Measurements from ENCODE around the gene RFX2. TPM values are rescaled to one million over a fixed set of nuclear protein-coding genes. Genes with fewer than 3 reads are reported as not detected.

RFX2 gene
- total and polyA plus RNA-seq, 9 of the 15 experiments (the other 6 are each of a cell fraction or from before 2014, with no cell fraction given) = 3.6 to 18.7 (median 8.7) TPM

DNA sequence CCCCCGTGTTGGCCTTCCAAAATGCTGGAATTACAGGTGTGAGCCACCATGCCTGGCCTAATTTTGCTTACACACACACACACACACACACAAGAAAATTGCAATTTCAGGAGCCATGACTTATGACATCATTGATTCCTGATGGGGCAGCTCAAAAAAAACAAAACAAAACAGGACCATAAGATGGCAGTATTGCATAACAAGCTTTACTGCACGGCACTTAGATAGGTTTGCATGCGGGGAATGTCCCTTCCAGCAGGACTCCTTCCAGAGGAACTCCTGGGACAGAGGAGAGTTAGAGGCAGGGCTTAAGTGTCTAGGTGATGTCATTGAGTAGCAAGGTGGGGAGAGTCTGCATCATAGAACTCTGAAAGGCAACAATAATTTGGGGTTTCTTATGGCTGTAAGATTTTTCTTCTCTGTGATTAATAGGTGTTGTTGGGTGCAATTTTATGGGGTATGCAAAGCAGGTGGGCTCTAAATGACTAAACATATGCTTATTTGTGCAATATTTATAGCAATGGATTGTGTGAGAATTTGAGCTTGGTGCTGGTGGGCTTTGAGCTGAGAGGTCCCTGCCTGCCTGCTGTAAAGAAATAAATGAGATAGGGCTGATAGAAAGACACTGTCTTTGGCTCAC is 16.2 kb upstream of the RFX2 start (continued):
- TF ChIP-seq, protein P1, sequence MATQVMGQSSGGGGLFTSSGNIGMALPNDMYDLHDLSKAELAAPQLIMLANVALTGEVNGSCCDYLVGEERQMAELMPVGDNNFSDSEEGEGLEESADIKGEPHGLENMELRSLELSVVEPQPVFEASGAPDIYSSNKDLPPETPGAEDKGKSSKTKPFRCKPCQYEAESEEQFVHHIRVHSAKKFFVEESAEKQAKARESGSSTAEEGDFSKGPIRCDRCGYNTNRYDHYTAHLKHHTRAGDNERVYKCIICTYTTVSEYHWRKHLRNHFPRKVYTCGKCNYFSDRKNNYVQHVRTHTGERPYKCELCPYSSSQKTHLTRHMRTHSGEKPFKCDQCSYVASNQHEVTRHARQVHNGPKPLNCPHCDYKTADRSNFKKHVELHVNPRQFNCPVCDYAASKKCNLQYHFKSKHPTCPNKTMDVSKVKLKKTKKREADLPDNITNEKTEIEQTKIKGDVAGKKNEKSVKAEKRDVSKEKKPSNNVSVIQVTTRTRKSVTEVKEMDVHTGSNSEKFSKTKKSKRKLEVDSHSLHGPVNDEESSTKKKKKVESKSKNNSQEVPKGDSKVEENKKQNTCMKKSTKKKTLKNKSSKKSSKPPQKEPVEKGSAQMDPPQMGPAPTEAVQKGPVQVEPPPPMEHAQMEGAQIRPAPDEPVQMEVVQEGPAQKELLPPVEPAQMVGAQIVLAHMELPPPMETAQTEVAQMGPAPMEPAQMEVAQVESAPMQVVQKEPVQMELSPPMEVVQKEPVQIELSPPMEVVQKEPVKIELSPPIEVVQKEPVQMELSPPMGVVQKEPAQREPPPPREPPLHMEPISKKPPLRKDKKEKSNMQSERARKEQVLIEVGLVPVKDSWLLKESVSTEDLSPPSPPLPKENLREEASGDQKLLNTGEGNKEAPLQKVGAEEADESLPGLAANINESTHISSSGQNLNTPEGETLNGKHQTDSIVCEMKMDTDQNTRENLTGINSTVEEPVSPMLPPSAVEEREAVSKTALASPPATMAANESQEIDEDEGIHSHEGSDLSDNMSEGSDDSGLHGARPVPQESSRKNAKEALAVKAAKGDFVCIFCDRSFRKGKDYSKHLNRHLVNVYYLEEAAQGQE (IDR thresholded peaks at IDR 0.05; ENCODE audit: borderline replicate concordance) = peak; percentile 77; the same call in 1 of the 2 replicates
- TF ChIP-seq, protein P1 (CRISPR knock-in tag; IDR thresholded peaks at IDR 0.05; ENCODE audit: low read depth) = no peak
- TF ChIP-seq ZNF311 (CRISPR knock-in tag; IDR thresholded peaks at IDR 0.05) (no peak), PHF8 (IDR thresholded peaks at IDR 0.05; ENCODE audit: borderline replicate concordance, low read length) (no peak), TGIF2 (CRISPR knock-in tag; IDR thresholded peaks at IDR 0.05) (no peak), POLR2B (IDR thresholded peaks at IDR 0.05; ENCODE audit: low read depth, partially characterized antibody) (no peak), CREB1 (IDR thresholded peaks at IDR 0.05) (no peak), CREB1 (CRISPR knock-in tag; IDR thresholded peaks at IDR 0.05) (peak; percentile 23; the same call in 1 of the 2 replicates), E2F3 (CRISPR knock-in tag; IDR thresholded peaks at IDR 0.05) (no peak)
- TF ChIP-seq, protein P2, sequence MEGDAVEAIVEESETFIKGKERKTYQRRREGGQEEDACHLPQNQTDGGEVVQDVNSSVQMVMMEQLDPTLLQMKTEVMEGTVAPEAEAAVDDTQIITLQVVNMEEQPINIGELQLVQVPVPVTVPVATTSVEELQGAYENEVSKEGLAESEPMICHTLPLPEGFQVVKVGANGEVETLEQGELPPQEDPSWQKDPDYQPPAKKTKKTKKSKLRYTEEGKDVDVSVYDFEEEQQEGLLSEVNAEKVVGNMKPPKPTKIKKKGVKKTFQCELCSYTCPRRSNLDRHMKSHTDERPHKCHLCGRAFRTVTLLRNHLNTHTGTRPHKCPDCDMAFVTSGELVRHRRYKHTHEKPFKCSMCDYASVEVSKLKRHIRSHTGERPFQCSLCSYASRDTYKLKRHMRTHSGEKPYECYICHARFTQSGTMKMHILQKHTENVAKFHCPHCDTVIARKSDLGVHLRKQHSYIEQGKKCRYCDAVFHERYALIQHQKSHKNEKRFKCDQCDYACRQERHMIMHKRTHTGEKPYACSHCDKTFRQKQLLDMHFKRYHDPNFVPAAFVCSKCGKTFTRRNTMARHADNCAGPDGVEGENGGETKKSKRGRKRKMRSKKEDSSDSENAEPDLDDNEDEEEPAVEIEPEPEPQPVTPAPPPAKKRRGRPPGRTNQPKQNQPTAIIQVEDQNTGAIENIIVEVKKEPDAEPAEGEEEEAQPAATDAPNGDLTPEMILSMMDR (IDR thresholded peaks at IDR 0.05 in 2 of 3, conservative IDR thresholded peaks at IDR 0.05 in 1 of 3; ENCODE audit: insufficient read depth in 2 of 3, low read depth in 1 of 3, low read length in 3 of 3) = peak; percentile 78 to 87 (median 78)
- TF ChIP-seq, protein P3, sequence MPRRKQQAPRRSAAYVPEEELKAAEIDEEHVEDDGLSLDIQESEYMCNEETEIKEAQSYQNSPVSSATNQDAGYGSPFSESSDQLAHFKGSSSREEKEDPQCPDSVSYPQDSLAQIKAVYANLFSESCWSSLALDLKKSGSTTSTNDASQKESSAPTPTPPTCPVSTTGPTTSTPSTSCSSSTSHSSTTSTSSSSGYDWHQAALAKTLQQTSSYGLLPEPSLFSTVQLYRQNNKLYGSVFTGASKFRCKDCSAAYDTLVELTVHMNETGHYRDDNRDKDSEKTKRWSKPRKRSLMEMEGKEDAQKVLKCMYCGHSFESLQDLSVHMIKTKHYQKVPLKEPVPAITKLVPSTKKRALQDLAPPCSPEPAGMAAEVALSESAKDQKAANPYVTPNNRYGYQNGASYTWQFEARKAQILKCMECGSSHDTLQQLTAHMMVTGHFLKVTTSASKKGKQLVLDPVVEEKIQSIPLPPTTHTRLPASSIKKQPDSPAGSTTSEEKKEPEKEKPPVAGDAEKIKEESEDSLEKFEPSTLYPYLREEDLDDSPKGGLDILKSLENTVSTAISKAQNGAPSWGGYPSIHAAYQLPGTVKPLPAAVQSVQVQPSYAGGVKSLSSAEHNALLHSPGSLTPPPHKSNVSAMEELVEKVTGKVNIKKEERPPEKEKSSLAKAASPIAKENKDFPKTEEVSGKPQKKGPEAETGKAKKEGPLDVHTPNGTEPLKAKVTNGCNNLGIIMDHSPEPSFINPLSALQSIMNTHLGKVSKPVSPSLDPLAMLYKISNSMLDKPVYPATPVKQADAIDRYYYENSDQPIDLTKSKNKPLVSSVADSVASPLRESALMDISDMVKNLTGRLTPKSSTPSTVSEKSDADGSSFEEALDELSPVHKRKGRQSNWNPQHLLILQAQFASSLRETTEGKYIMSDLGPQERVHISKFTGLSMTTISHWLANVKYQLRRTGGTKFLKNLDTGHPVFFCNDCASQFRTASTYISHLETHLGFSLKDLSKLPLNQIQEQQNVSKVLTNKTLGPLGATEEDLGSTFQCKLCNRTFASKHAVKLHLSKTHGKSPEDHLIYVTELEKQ (CRISPR knock-in tag; IDR thresholded peaks at IDR 0.05) = no peak
- TF ChIP-seq, protein P4, sequence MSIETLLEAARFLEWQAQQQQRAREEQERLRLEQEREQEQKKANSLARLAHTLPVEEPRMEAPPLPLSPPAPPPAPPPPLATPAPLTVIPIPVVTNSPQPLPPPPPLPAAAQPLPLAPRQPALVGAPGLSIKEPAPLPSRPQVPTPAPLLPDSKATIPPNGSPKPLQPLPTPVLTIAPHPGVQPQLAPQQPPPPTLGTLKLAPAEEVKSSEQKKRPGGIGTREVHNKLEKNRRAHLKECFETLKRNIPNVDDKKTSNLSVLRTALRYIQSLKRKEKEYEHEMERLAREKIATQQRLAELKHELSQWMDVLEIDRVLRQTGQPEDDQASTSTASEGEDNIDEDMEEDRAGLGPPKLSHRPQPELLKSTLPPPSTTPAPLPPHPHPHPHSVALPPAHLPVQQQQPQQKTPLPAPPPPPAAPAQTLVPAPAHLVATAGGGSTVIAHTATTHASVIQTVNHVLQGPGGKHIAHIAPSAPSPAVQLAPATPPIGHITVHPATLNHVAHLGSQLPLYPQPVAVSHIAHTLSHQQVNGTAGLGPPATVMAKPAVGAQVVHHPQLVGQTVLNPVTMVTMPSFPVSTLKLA (conservative IDR thresholded peaks at IDR 0.05) = no peak
